Upper lobe of right lung (tissue), 1 donor: ENCODE results near the gene SP1. TPM values are rescaled to one million over a fixed set of nuclear protein-coding genes. Genes with fewer than 3 reads are reported as not detected.
"Not testable (repeated sequence)": the region's sequence is repeated elsewhere in the genome, so short reads cannot be mapped to it uniquely, and the experiment has no call there.

Source experiments
- ATAC-seq: fragments of 200-7000 bp; cut with Tn5 transposase; one replicate; pipeline ENCODE4 v1.9.1; 2020; ENCODE audit warnings: mild to moderate bottlenecking, moderate library complexity
- DNase-seq: peaks from one replicate; pipeline ENCODE4 v3.0.0-alpha.2; 2020
- H3K27ac ChIP-seq: fragments of 200-600 bp; one replicate; pipeline ENCODE4 v1.8.0; 2022
- H3K27me3 ChIP-seq: fragments of 200-600 bp; one replicate; pipeline ENCODE4 v1.8.0; 2022; ENCODE audit warnings: mild to moderate bottlenecking
- H3K36me3 ChIP-seq: fragments of 200-600 bp; one replicate; pipeline ENCODE4 v1.8.0; 2022
- H3K4me1 ChIP-seq: fragments of 200-600 bp; one replicate; pipeline ENCODE4 v1.8.0; 2022
- H3K4me3 ChIP-seq: fragments of 200-600 bp; one replicate; pipeline ENCODE4 v1.8.0; 2022; ENCODE audit warnings: mild to moderate bottlenecking
- H3K9me3 ChIP-seq: fragments of 200-600 bp; one replicate; pipeline ENCODE4 v1.8.0; 2022
- CTCF ChIP-seq: fragments of 200-600 bp; IDR thresholded peaks from one replicate; pipeline ENCODE4 v1.8.0; 2022; ENCODE audit warnings: antibody characterized with exemption
- intact Hi-C: fragments of 100-400 bp; cut with DNase I; formaldehyde crosslinking; loops from one replicate; pipeline ENCODE4 v1.11.0; 2022
- total RNA-seq: library from RNA; stranded (reverse); fragmentation: NEBNext Ultra II Directional; extraction: Animal tissue kit (Norgen Biotek cat#: 25700); gene quantifications from one replicate; pipeline ENCODE4 v1.2.1, GENCODE V29; 2021
- donor health status: DM: no; HTN: yes; CAD: no; lungs with severe emphysema.

SP1 gene
- total RNA-seq, 1 donor from 2014 or later: 87.7 TPM

GRCh38 chr12:53365245-53365904 lies 14.6 kb upstream of the SP1 start:
- intact Hi-C loops: no loop called here
- TF ChIP-seq CTCF: no peak
- H3K4me1 ChIP-seq: peaks cover 8% of the 10 kb centered on the region
- no peaks in the 10 kb centered on the region for H3K27me3 ChIP-seq
- H3K9me3 ChIP-seq: no peaks in the 10 kb centered on the region
- peak; percentile 89 for ATAC-seq
- H3K27ac ChIP-seq: peak overlapping the region; percentile 71
- no peak for DNase-seq
- no peak overlapping the region for H3K4me3 ChIP-seq
- H3K36me3 ChIP-seq: no peaks in the 10 kb centered on the region

- ATAC-seq, H3K4me3 ChIP-seq, H3K9me3 ChIP-seq, H3K27me3 ChIP-seq, DNase-seq, H3K36me3 ChIP-seq, intact Hi-C loops: not testable (repeated sequence)
- H3K4me1 ChIP-seq: peaks cover 30% of the 10 kb centered on the region
- H3K27ac ChIP-seq: peak overlapping the region; percentile 55
Observed at GRCh38 chr12:53373554-53374133, 6.3 kb upstream of the SP1 start.

- H3K9me3 ChIP-seq, ATAC-seq, H3K27me3 ChIP-seq, H3K4me3 ChIP-seq, H3K36me3 ChIP-seq, DNase-seq, intact Hi-C loops: not testable (repeated sequence)
- peaks cover 33% of the 10 kb centered on the region for H3K4me1 ChIP-seq
- peak overlapping the region; percentile 55 for H3K27ac ChIP-seq
Observed at GRCh38 chr12:53374277-53374676, 5.7 kb upstream of the SP1 start.

GRCh38 chr12:53376747-53377146 lies 3.2 kb upstream of the SP1 start:
- ATAC-seq: no peak
- Histone ChIP-seq H3K36me3 (peaks cover 3% of the 10 kb centered on the region), H3K27ac (no peak overlapping the region), H3K9me3 (no peaks in the 10 kb centered on the region), H3K4me3 (no peak overlapping the region), H3K27me3 (no peaks in the 10 kb centered on the region), H3K4me1 (peaks cover 22% of the 10 kb centered on the region)
- TF ChIP-seq CTCF: no peak
- intact Hi-C loops: no loop called here
- no peak for DNase-seq

GRCh38 chr12:53378222-53378621 lies 1.8 kb upstream of the SP1 start:
- Histone ChIP-seq H3K36me3 (peaks cover 17% of the 10 kb centered on the region), H3K4me3 (no peak overlapping the region), H3K27ac (peak overlapping the region; percentile 97), H3K9me3 (no peaks in the 10 kb centered on the region), H3K4me1 (peaks cover 32% of the 10 kb centered on the region), H3K27me3 (no peaks in the 10 kb centered on the region)
- no peak for TF ChIP-seq CTCF
- DNase-seq: no peak
- no peak for ATAC-seq
- intact Hi-C loops: no loop called here

- no peak for TF ChIP-seq CTCF
- Histone ChIP-seq H3K4me3 (peak overlapping the region; percentile 62), H3K27me3 (no peaks in the 10 kb centered on the region), H3K9me3 (no peaks in the 10 kb centered on the region), H3K27ac (peak overlapping the region; percentile 97), H3K36me3 (peaks cover 24% of the 10 kb centered on the region), H3K4me1 (peaks cover 38% of the 10 kb centered on the region)
- DNase-seq (no peak), ATAC-seq (no peak)
- intact Hi-C loops: no loop called here
Observed at GRCh38 chr12:53378724-53379388, 1.1 kb upstream of the SP1 start.
